ENCODE data around the gene KMT2E. TPM values are rescaled to one million over a fixed set of nuclear protein-coding genes. Genes with fewer than 3 reads are reported as not detected.

The KMT2E gene
- total RNA-seq, 1 experiment from 2014 or later: 63.1 TPM

- H3K4me1 Mint-ChIP-seq (ENCODE audit: low read depth, unreplicated experiment): peaks cover 48% of the 10 kb centered on the region
- Histone ChIP-seq H3K4me1 (peaks cover 63% of the 10 kb centered on the region), H3K4me3 (ENCODE audit: low read depth, low read length) (no peak overlapping the region), H3K36me3 (ENCODE audit: control insufficient read depth, insufficient read depth, low read length) (no peaks in the 10 kb centered on the region), H3K27me3 (replicated peaks; ENCODE audit: control insufficient read depth, insufficient read depth, low read length) (no peaks in the 10 kb centered on the region), H3K9me3 (no peaks in the 10 kb centered on the region)
- H3K27me3 Mint-ChIP-seq (ENCODE audit: insufficient read depth, unreplicated experiment): no peaks in the 10 kb centered on the region
- intact Hi-C loops (cut with micrococcal nuclease; ENCODE audit: unreplicated experiment): no loop called here
- no peak overlapping the region for H3K4me3 Mint-ChIP-seq (ENCODE audit: unreplicated experiment)
- no peak for TF ChIP-seq CTCF (IDR thresholded peaks at IDR 0.05; ENCODE audit: insufficient read depth in 1 of 2, low read depth in 1 of 2, low read length in 1 of 2, severe bottlenecking in 1 of 2, unreplicated experiment in 1 of 2)
- peak overlapping the region; percentile 37 for H3K27ac Mint-ChIP-seq (ENCODE audit: unreplicated experiment)
- ChIA-PET CTCF (no interaction called here), POLR2A (no interaction called here)
- H3K9me3 Mint-ChIP-seq (ENCODE audit: unreplicated experiment): no peaks in the 10 kb centered on the region
- no peak for DNase-seq
- peaks cover 73% of the 10 kb centered on the region for H3K36me3 Mint-ChIP-seq (ENCODE audit: insufficient read depth, unreplicated experiment)
- no TSS peak for BruUV-seq (replicated peaks)
Measured at GRCh38 chr7:105000200-105000599, 13.8 kb upstream of the KMT2E start.

GRCh38 chr7:105000927-105001336 is 13.1 kb upstream of the KMT2E start:
- Histone ChIP-seq H3K9me3 (no peaks in the 10 kb centered on the region), H3K27me3 (replicated peaks; ENCODE audit: control insufficient read depth, insufficient read depth, low read length) (no peaks in the 10 kb centered on the region), H3K4me3 (ENCODE audit: low read depth, low read length) (no peak overlapping the region), H3K4me1 (peaks cover 65% of the 10 kb centered on the region), H3K36me3 (ENCODE audit: control insufficient read depth, insufficient read depth, low read length) (no peaks in the 10 kb centered on the region)
- no peak for TF ChIP-seq CTCF (IDR thresholded peaks at IDR 0.05; ENCODE audit: insufficient read depth in 1 of 2, low read depth in 1 of 2, low read length in 1 of 2, severe bottlenecking in 1 of 2, unreplicated experiment in 1 of 2)
- Mint-ChIP-seq H3K27ac (ENCODE audit: unreplicated experiment) (peak overlapping the region; percentile 30), H3K4me1 (ENCODE audit: low read depth, unreplicated experiment) (peaks cover 44% of the 10 kb centered on the region), H3K36me3 (ENCODE audit: insufficient read depth, unreplicated experiment) (peaks cover 73% of the 10 kb centered on the region), H3K4me3 (ENCODE audit: unreplicated experiment) (no peak overlapping the region), H3K9me3 (ENCODE audit: unreplicated experiment) (no peaks in the 10 kb centered on the region), H3K27me3 (ENCODE audit: insufficient read depth, unreplicated experiment) (no peaks in the 10 kb centered on the region)
- BruUV-seq (replicated peaks): no TSS peak
- no peak for DNase-seq
- ChIA-PET POLR2A (no interaction called here), CTCF (no interaction called here)
- intact Hi-C loops (cut with micrococcal nuclease; ENCODE audit: unreplicated experiment): no loop called here

GRCh38 chr7:105001652-105002184 is 12.3 kb upstream of the KMT2E start:
- TF ChIP-seq CTCF (IDR thresholded peaks at IDR 0.05; ENCODE audit: insufficient read depth in 1 of 2, low read depth in 1 of 2, low read length in 1 of 2, severe bottlenecking in 1 of 2, unreplicated experiment in 1 of 2): no peak
- Mint-ChIP-seq H3K4me3 (ENCODE audit: unreplicated experiment) (no peak overlapping the region), H3K9me3 (ENCODE audit: unreplicated experiment) (no peaks in the 10 kb centered on the region), H3K27me3 (ENCODE audit: insufficient read depth, unreplicated experiment) (no peaks in the 10 kb centered on the region), H3K27ac (ENCODE audit: unreplicated experiment) (no peak overlapping the region), H3K4me1 (ENCODE audit: low read depth, unreplicated experiment) (peaks cover 36% of the 10 kb centered on the region), H3K36me3 (ENCODE audit: insufficient read depth, unreplicated experiment) (peaks cover 73% of the 10 kb centered on the region)
- H3K4me1 ChIP-seq: peaks cover 65% of the 10 kb centered on the region
- ChIA-PET POLR2A (no interaction called here), CTCF (interaction anchor here (1.1 kb wide), 1 partner anchor 18 kb away, joined by 3 read pairs; no protein-coding TSS in a partner anchor)
- no peaks in the 10 kb centered on the region for H3K27me3 ChIP-seq (replicated peaks; ENCODE audit: control insufficient read depth, insufficient read depth, low read length)
- intact Hi-C loops (cut with micrococcal nuclease; ENCODE audit: unreplicated experiment): no loop called here
- BruUV-seq (replicated peaks): no TSS peak
- DNase-seq: no peak
- H3K9me3 ChIP-seq: no peaks in the 10 kb centered on the region
- H3K36me3 ChIP-seq (ENCODE audit: control insufficient read depth, insufficient read depth, low read length): no peaks in the 10 kb centered on the region
- H3K4me3 ChIP-seq (ENCODE audit: low read depth, low read length): no peak overlapping the region

Data from Caco-2 (cell line).